Adrenal gland (tissue), 12 donors: ENCODE results near the gene GPR135. TPM values are rescaled to one million over a fixed set of nuclear protein-coding genes. Genes with fewer than 3 reads are reported as not detected.

Experiments
- DNase-seq, 7 donors: peaks; one replicate each; pipeline ENCODE4 v3.0.0-alpha.2; 2019 to 2020
- H3K27ac ChIP-seq, 5 donors: fragments of 200-600 bp; sonication (generic) in 4 of 5; 1 replicate in 3 of 5; 2 replicates in 2 of 5; pipeline versions ENCODE4 v1.5.1 to v1.8.0; 2016 to 2020; ENCODE audit warnings: mild to moderate bottlenecking in 1 of 5
- H3K27me3 ChIP-seq: fragments of 200-600 bp; 2 replicates; pipeline ENCODE4 v1.8.0; 2021
- H3K36me3 ChIP-seq, 2 donors: fragments of 200-600 bp; replicated peaks in 1 of 2; 1 replicate in 1 of 2; 2 replicates in 1 of 2; pipeline versions ENCODE4 v1.5.1 to v1.8.0; 2018 to 2022
- H3K4me1 ChIP-seq, 2 donors: fragments of 200-600 bp; replicated peaks in 1 of 2; 1 replicate in 1 of 2; 2 replicates in 1 of 2; pipeline versions ENCODE4 v1.5.1 to v1.8.0; 2018 to 2021
- H3K4me3 ChIP-seq, 4 donors: fragments of 200-600 bp; sonication (generic) in 3 of 4; one replicate each; pipeline ENCODE4 v1.5.1; 2016 to 2018
- H3K9me3 ChIP-seq, 3 donors: fragments of 200-600 bp; sonication (generic) in 1 of 3; replicated peaks in 1 of 3; 1 replicate in 2 of 3; 2 replicates in 1 of 3; pipeline versions ENCODE4 v1.5.1 to v1.8.0; 2016 to 2021
- POLR2A ChIP-seq, 2 donors: fragments of 450-650 bp; IDR thresholded peaks; one replicate each; pipeline ENCODE4 v1.6.1; 2017; ENCODE audit warnings: antibody characterized with exemption in 2 of 2, mild to moderate bottlenecking in 2 of 2, moderate library complexity in 1 of 2
- WGBS, 4 donors: extraction: QIAGEN DNeasy Blood & Tissue Kit in 2 of 4; methylation state at CpG; one replicate each; pipeline versions ENCODE4 v1.1.5 to v1.1.7; 2013 to 2017; 5-methylcytosine and 5-hydroxymethylcytosine counted together
- intact Hi-C, 2 donors: fragments of 100-400 bp; cut with DNase I; formaldehyde crosslinking; loops; one replicate each; pipeline versions ENCODE4 v1.14.1 to v1.15.0; 2022 to 2023
- polyA plus RNA-seq, 3 donors: library from polyadenylated mRNA; stranded (reverse); fragments of 200-250 nt in 2 of 3; fragments of 350-450 nt in 1 of 3; fragmentation: Illumina TruSeq in 1 of 3; extraction: RNeasy Lipid Tissue Mini Kit (QIAGEN cat#74804) in 1 of 3; gene quantifications; one replicate each; pipeline ENCODE4 v1.2.3, GENCODE V29; 2013 to 2014
- total RNA-seq, 9 donors: library from RNA; depleted of rRNA in 4 of 9; stranded (reverse); fragments of >200 nt in 4 of 9; fragments of 120-200 nt in 1 of 9; fragmentation: NEBNext Ultra II Directional in 1 of 9; extraction: Animal tissue kit (Norgen Biotek cat#: 25700) in 1 of 9; gene quantifications; one replicate each; pipeline versions ENCODE4 v1.1.0 to v1.2.4, GENCODE V29; 2013 to 2023
- TF ChIP-seq, protein P1 (sequence below), 6 experiments: fragments of 450-650 bp in 4 of 6; fragments of 200-600 bp in 2 of 6; sonication (generic) in 1 of 6; IDR thresholded peaks; 1 replicate in 5 of 6; 2 replicates in 1 of 6; pipeline versions ENCODE4 v1.5.1 to v1.8.0; 2016 to 2021; ENCODE audit warnings: antibody characterized with exemption in 6 of 6, mild to moderate bottlenecking in 2 of 6, moderate library complexity in 1 of 6
- donor health status: healthy with polysubstance abuse.
- donor health status: Bipolar disorder and iron deficiency.
- donor health status: DM: yes; HTN: yes; CAD: no.
- donor health status: DM: no; HTN: no; CAD: no.
- donor health status: DM: no; HTN: no; CAD: no.
- donor health status: DM: yes; HTN: yes; CAD: no.

The GPR135 gene
- total and polyA plus RNA-seq, 12 donors, result 2.3 to 8.6 (median 4.5) TPM

- Histone ChIP-seq H3K4me1 (no peaks in the 10 kb centered on the region), H3K36me3 (no peaks in the 10 kb centered on the region), H3K9me3 (no peaks in the 10 kb centered on the region), H3K4me3 (no peak overlapping the region), H3K27ac (peak overlapping the region in 2 of 5 donors; percentile 6 to 45), H3K27me3 (no peaks in the 10 kb centered on the region)
- TF ChIP-seq POLR2A (IDR thresholded peaks at IDR 0.05), result no peak
- TF ChIP-seq, protein P1, sequence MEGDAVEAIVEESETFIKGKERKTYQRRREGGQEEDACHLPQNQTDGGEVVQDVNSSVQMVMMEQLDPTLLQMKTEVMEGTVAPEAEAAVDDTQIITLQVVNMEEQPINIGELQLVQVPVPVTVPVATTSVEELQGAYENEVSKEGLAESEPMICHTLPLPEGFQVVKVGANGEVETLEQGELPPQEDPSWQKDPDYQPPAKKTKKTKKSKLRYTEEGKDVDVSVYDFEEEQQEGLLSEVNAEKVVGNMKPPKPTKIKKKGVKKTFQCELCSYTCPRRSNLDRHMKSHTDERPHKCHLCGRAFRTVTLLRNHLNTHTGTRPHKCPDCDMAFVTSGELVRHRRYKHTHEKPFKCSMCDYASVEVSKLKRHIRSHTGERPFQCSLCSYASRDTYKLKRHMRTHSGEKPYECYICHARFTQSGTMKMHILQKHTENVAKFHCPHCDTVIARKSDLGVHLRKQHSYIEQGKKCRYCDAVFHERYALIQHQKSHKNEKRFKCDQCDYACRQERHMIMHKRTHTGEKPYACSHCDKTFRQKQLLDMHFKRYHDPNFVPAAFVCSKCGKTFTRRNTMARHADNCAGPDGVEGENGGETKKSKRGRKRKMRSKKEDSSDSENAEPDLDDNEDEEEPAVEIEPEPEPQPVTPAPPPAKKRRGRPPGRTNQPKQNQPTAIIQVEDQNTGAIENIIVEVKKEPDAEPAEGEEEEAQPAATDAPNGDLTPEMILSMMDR (IDR thresholded peaks at IDR 0.05), result peak in 1 of 6 experiments; percentile 14
- DNase-seq, result no peak
- 65 to 77% (median 67%) methylated on average over 1 of the region's 1 CpG for WGBS, 4 donors
- intact Hi-C loops, result no loop called here
Measured at GRCh38 chr14:59428581-59429012, 36.6 kb downstream of the GPR135 start.

GRCh38 chr14:59427653-59428580 is 37.3 kb downstream of the GPR135 start:
- H3K36me3 ChIP-seq, result no peaks in the 10 kb centered on the region
- peak; percentile 26 to 79 (median 54) for DNase-seq
- H3K27me3 ChIP-seq, result no peaks in the 10 kb centered on the region
- intact Hi-C loops, result no loop called here
- peak overlapping the region in 2 of 5 donors; percentile 44 to 45 for H3K27ac ChIP-seq
- WGBS, 4 donors, result 68 to 75% (median 73%) methylated on average over 13 of the region's 13 CpGs
- no peaks in the 10 kb centered on the region for H3K9me3 ChIP-seq
- no peak overlapping the region for H3K4me3 ChIP-seq
- H3K4me1 ChIP-seq, result no peaks in the 10 kb centered on the region
- TF ChIP-seq, protein P1 (IDR thresholded peaks at IDR 0.05), result no peak
- no peak for TF ChIP-seq POLR2A (IDR thresholded peaks at IDR 0.05)

DNA sequence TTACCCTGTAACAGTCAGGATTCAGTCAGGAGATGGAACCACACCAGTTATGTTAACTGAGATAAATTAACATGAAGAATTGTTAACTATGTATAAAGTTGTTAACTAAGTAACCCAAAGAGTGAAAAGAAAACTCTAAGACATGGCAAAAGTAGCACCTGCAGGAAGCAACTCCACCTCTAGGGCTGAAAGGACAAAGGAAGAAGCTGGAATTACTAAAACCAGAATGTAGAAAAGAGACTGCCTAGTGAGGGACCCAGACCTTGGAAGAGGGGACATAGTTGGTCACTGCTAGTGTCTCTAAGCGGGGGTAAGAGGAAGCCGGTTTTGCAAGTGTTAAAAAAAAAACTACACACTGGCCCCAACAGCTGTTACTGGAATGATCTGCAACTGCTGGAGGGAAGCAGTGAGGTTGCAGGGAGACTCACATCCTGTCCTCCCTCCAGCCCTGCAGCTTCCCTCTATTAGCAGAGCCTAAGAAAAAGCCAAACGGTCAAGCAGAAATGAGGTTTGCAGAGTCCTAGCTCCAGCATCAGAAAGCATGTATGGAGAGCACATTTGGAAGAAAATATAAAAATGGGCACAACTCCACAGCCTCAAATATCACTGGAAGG is 39.8 kb downstream of the GPR135 start:
- DNase-seq, result peak in 2 of 7 donors; percentile 14 to 27
- TF ChIP-seq, protein P1 (IDR thresholded peaks at IDR 0.05), result no peak
- no peak for TF ChIP-seq POLR2A (IDR thresholded peaks at IDR 0.05)

DNA sequence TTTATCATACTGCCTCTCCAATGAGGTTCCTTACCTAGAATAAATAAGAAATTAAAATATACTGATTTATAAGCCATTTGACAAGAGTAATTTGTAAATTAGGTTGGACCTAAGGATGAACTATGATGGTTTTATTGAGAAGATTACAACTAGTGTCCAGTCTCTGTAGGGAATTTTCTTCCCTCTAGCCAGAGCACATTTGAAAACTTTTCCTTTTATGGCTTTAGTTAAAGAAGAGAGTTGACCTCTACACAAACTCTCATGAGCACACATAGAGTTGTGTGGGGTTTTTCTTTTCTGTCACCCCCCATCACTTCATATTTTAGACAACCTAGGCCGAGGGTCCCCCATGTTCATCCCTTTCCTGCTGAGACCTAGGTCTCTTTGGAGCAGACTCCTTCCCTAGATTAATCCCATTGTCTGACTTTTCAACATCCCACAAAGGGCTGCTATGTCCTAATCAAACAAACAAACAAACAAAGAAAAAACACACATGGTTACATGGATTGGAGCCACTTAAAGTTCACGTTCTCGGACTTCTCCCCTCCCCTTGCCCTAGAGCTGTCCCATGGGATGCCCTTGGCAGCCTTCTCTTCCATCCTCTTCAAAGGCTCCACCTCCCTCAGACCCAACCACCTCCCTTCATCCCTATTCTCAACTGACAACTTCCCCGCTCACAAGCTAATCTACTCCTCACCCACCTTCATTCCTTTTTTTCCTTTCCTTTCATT is 40.7 kb downstream of the GPR135 start:
- Histone ChIP-seq H3K4me3 (no peak overlapping the region), H3K4me1 (no peaks in the 10 kb centered on the region), H3K36me3 (no peaks in the 10 kb centered on the region), H3K9me3 (no peaks in the 10 kb centered on the region), H3K27me3 (no peaks in the 10 kb centered on the region), H3K27ac (peak overlapping the region in 2 of 5 donors; percentile 3 to 33)
- WGBS, 4 donors, result 53 to 63% (median 54%) methylated on average over 4 of the region's 4 CpGs
- DNase-seq, result peak in 5 of 7 donors; percentile 20 to 70 (median 35)
- TF ChIP-seq POLR2A (IDR thresholded peaks at IDR 0.05), result no peak
- TF ChIP-seq, protein P1 (IDR thresholded peaks at IDR 0.05), result no peak
- intact Hi-C loops, result no loop called here

More for the DNA sequence above, 39.8 kb downstream of the GPR135 start:
- Histone ChIP-seq H3K27ac (peak overlapping the region in 2 of 5 donors; percentile 35 to 46), H3K36me3 (no peaks in the 10 kb centered on the region), H3K9me3 (no peaks in the 10 kb centered on the region), H3K27me3 (no peaks in the 10 kb centered on the region), H3K4me1 (no peaks in the 10 kb centered on the region), H3K4me3 (no peak overlapping the region)
- intact Hi-C loops, result no loop called here
- WGBS, 4 donors, result 31 to 52% (median 50%) methylated on average over 3 of the region's 3 CpGs
